Uterus (tissue), 4 donors: ENCODE results near the gene ADCY7. TPM values are rescaled to one million over a fixed set of nuclear protein-coding genes. Genes with fewer than 3 reads are reported as not detected.

Source experiments
- DNase-seq, 2 donors: peaks; one replicate each; pipeline ENCODE4 v3.0.0-alpha.2; 2019 to 2020
- H3K27ac ChIP-seq, 2 donors: fragments of 200-600 bp; sonication (generic); 1 replicate in 1 of 2; 2 replicates in 1 of 2; pipeline ENCODE4 v1.5.1; 2016 to 2018
- H3K27me3 ChIP-seq, 2 donors: fragments of 200-600 bp; sonication (generic); one replicate each; pipeline ENCODE4 v1.5.1; 2018 to 2019; ENCODE audit warnings: control low read depth in 1 of 2
- H3K36me3 ChIP-seq, 2 donors: fragments of 200-600 bp; sonication (generic); one replicate each; pipeline ENCODE4 v1.5.1; 2019; ENCODE audit warnings: control low read depth in 1 of 2
- H3K4me1 ChIP-seq, 2 donors: fragments of 200-600 bp; sonication (generic); one replicate each; pipeline ENCODE4 v1.5.1; 2018 to 2019; ENCODE audit warnings: control low read depth in 1 of 2
- H3K4me3 ChIP-seq, 2 donors: fragments of 200-600 bp; sonication (generic); 1 replicate in 1 of 2; 2 replicates in 1 of 2; pipeline ENCODE4 v1.5.1; 2018 to 2019; ENCODE audit warnings: mild to moderate bottlenecking in 1 of 2
- H3K9me3 ChIP-seq, 2 donors: fragments of 200-600 bp; sonication (generic); one replicate each; pipeline ENCODE4 v1.5.1; 2019; ENCODE audit warnings: control low read depth in 1 of 2
- POLR2A ChIP-seq, 2 donors: fragments of 450-650 bp; IDR thresholded peaks; one replicate each; pipeline ENCODE4 v1.6.1; 2016; ENCODE audit warnings: antibody characterized with exemption in 2 of 2, mild to moderate bottlenecking in 1 of 2, moderate library complexity in 1 of 2
- intact Hi-C: fragments of 100-400 bp; cut with DNase I; formaldehyde crosslinking; loops from one replicate; pipeline ENCODE4 v1.15.1; 2023; ENCODE audit warnings: low total_unique reads
- total RNA-seq, 4 donors: library from RNA; depleted of rRNA in 3 of 4; stranded (reverse); fragments of >200 nt in 3 of 4; gene quantifications; one replicate each; pipeline versions ENCODE4 v1.1.0 to v1.2.4, GENCODE V29; 2014 to 2023
- TF ChIP-seq, protein P1 (sequence below), 4 experiments: fragments of 200-600 bp in 2 of 4; fragments of 450-650 bp in 2 of 4; sonication (generic) in 2 of 4; IDR thresholded peaks; one replicate each; pipeline ENCODE4 v1.5.1; 2016 to 2019; ENCODE audit warnings: antibody characterized with exemption in 4 of 4, mild to moderate bottlenecking in 2 of 4, moderate library complexity in 1 of 4
- donor health status: DM: yes; HTN: yes; CAD: no.

ADCY7 gene
- total RNA-seq, 4 donors from 2014 or later, result 3.3 to 25.9 (median 6.6) TPM

DNA sequence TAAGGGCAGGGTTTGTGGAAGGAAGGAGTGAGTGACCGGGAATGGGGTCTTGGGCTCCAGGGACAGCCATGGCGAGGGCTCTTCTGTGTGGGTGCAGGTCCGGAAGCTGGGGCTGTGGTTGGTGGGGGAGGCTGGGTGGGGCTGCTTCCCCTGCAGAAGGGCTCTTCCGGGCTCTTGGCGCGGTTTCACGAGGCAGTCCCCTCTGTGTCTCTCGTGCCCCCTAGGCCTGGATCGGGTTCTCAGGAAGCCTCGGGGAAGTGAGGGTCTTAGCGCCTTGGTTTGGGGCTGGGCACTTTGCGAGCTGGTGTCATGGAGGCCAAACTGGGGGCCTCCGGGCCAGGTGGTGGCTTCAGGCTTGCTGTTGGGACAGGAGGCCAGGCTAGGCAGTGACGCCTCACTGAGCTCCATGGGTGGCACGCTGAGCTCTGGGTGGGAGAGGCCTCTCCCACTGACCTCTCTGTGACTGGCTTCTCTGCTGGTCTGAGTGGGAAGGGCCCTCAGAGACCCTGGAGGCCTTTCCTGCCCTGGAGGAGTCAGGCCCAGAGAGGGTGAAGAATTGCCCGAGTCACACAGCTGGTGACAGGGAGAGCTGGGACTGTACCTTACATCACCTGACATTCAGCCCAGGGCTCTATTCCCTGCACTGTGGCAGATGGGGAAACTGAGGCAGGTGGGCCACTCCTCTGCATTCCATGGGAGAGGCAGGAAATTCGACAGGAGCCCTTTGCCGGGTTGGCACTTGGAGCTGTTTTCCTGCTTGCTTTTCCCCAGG is 8.2 kb downstream of the ADCY7 start:
- TF ChIP-seq, protein P1, sequence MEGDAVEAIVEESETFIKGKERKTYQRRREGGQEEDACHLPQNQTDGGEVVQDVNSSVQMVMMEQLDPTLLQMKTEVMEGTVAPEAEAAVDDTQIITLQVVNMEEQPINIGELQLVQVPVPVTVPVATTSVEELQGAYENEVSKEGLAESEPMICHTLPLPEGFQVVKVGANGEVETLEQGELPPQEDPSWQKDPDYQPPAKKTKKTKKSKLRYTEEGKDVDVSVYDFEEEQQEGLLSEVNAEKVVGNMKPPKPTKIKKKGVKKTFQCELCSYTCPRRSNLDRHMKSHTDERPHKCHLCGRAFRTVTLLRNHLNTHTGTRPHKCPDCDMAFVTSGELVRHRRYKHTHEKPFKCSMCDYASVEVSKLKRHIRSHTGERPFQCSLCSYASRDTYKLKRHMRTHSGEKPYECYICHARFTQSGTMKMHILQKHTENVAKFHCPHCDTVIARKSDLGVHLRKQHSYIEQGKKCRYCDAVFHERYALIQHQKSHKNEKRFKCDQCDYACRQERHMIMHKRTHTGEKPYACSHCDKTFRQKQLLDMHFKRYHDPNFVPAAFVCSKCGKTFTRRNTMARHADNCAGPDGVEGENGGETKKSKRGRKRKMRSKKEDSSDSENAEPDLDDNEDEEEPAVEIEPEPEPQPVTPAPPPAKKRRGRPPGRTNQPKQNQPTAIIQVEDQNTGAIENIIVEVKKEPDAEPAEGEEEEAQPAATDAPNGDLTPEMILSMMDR (IDR thresholded peaks at IDR 0.05), result no peak
- no peak for TF ChIP-seq POLR2A (IDR thresholded peaks at IDR 0.05)
- Histone ChIP-seq H3K27ac (no peak overlapping the region), H3K4me1 (no peaks in the 10 kb centered on the region), H3K9me3 (no peaks in the 10 kb centered on the region), H3K27me3 (no peaks in the 10 kb centered on the region), H3K4me3 (no peak overlapping the region), H3K36me3 (no peaks in the 10 kb centered on the region)
- no peak for DNase-seq
- intact Hi-C loops, result no loop called here

DNA sequence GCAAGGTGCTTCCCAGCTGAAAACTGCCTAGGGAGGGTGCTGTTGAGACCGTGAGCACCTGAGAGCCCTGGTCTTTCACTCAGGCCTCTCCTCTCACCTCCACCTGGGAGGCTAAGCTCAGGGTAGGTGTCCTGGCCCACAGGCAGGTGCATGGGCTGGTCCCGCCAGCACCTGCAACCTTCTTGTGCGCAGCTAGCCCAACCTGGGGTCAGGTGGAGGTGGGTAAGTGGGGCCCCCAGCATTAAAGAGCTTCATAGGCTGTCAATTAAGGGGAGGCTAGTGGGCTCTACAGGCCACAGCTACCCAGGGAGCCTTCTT is 8.7 kb downstream of the ADCY7 start:
- no peaks in the 10 kb centered on the region for H3K27me3 ChIP-seq
- no peaks in the 10 kb centered on the region for H3K36me3 ChIP-seq
- H3K4me1 ChIP-seq, result no peaks in the 10 kb centered on the region
- no peak for DNase-seq
- H3K27ac ChIP-seq, result no peak overlapping the region
- intact Hi-C loops, result no loop called here
- H3K4me3 ChIP-seq, result no peak overlapping the region
- no peaks in the 10 kb centered on the region for H3K9me3 ChIP-seq
- no peak for TF ChIP-seq POLR2A (IDR thresholded peaks at IDR 0.05)
- TF ChIP-seq, protein P1 (IDR thresholded peaks at IDR 0.05), result no peak

DNA sequence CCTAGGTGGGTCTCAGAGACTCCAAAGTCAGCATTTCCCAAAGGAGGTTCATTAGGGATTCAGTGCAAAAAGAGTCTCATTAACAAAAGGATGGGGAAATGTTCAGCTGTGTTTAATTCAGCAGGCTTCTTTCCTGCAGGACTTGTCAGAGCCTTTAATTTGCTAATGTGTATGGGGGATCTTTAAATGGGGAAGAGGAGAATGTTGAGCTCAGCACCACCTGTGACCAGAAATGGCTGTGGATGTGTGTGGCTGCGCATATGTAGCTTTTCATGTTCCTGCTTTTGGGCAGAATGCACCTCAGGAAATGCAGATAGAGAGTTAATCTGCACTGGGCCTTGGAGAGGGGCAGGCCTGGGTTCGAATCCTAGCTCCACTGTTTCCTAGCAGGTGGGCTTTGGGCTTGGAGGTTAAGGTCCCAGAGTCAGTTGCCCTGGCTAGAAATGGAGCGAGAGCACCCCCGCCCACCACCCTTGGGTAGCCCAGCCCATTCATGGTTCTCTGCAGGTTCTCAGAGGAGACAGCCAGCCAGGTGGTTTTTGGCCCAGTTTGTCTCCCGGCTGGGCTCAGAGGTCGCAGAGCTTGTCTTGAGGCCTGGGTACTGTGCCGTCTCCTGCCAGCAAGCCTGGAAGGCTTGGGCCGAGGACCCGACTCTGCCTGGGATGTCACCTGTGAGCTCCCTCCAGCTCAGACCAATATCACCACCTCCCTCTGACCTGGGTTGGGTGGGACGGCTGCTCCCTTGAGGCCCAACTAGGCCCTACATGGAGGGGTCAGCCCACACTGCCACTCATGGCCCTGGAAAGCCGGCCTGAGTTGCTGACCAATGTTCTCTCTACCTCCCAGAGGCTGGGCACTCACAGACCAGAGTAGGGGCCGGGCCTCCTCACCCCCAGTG is 9.3 kb downstream of the ADCY7 start:
- Histone ChIP-seq H3K9me3 (no peaks in the 10 kb centered on the region), H3K4me1 (no peaks in the 10 kb centered on the region), H3K4me3 (no peak overlapping the region), H3K36me3 (no peaks in the 10 kb centered on the region), H3K27me3 (no peaks in the 10 kb centered on the region), H3K27ac (no peak overlapping the region)
- intact Hi-C loops, result no loop called here
- DNase-seq, result no peak
- no peak for TF ChIP-seq POLR2A (IDR thresholded peaks at IDR 0.05)
- TF ChIP-seq, protein P1 (IDR thresholded peaks at IDR 0.05), result no peak

DNA sequence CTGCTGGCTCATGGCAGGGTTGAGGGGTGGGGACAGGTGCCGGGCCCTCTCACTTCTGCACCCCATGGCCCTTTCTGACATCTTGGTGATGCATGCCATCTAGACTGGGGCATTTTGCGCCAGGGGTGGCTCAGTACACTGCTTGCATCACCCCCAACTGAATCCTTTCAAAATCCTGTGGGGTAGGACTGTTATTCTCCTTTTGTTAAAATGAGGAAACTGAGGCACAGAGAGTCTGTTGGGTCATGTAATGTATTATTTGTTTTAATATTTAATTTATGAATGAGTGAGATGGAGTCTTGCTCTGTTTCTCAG is 9.9 kb downstream of the ADCY7 start:
- Histone ChIP-seq H3K4me1 (no peaks in the 10 kb centered on the region), H3K27me3 (no peaks in the 10 kb centered on the region), H3K36me3 (no peaks in the 10 kb centered on the region), H3K9me3 (no peaks in the 10 kb centered on the region), H3K27ac (no peak overlapping the region), H3K4me3 (no peak overlapping the region)
- TF ChIP-seq POLR2A (IDR thresholded peaks at IDR 0.05), result no peak
- TF ChIP-seq, protein P1 (IDR thresholded peaks at IDR 0.05), result no peak
- intact Hi-C loops, result no loop called here
- DNase-seq, result no peak
